Measurements from ENCODE around the gene GRM8. TPM values are rescaled to one million over a fixed set of nuclear protein-coding genes. Genes with fewer than 3 reads are reported as not detected.

GRM8 gene
- total and polyA plus RNA-seq, 9 of the 15 experiments (the other 6 are each of a cell fraction or from before 2014, with no cell fraction given) = 0.13 TPM; not detected in 7

- TF ChIP-seq UBTF (IDR thresholded peaks at IDR 0.05; ENCODE audit: borderline replicate concordance in 1 of 2, low read depth in 2 of 2, low read length in 2 of 2) (peak; percentile 82 to 85; a peak in 3 of 4 replicates), PATZ1 (CRISPR knock-in tag; IDR thresholded peaks at IDR 0.05; ENCODE audit: borderline replicate concordance) (no peak), SAP30 (IDR thresholded peaks at IDR 0.05; ENCODE audit: borderline replicate concordance, insufficient read depth, low read depth, low read length, poor library complexity, severe bottlenecking) (peak; percentile 51), COPS2 (conservative IDR thresholded peaks at IDR 0.05) (no peak), ZKSCAN8 (CRISPR knock-in tag; IDR thresholded peaks at IDR 0.05) (no peak), NR0B1 (IDR thresholded peaks at IDR 0.05; ENCODE audit: partially characterized antibody) (no peak), MEF2D (tag; conservative IDR thresholded peaks at IDR 0.05; ENCODE audit: low read depth) (no peak), ZNF232 (CRISPR knock-in tag; IDR thresholded peaks at IDR 0.05) (no peak), HIVEP1 (CRISPR knock-in tag; IDR thresholded peaks at IDR 0.05) (no peak), NRF1 (conservative IDR thresholded peaks at IDR 0.05 in 1 of 2, IDR thresholded peaks at IDR 0.05 in 1 of 2) (peak; percentile 68 to 71; a peak in 3 of 4 replicates), ARID3A (IDR thresholded peaks at IDR 0.05; ENCODE audit: borderline replicate concordance, low read depth, low read length) (no peak), ZFX (CRISPR knock-in tag; IDR thresholded peaks at IDR 0.05) (peak; percentile 23; the same call in 1 of the 2 replicates), L3MBTL2 (IDR thresholded peaks at IDR 0.05) (peak; percentile 86; the same call in 1 of the 2 replicates), ZNF589 (CRISPR knock-in tag; IDR thresholded peaks at IDR 0.05; ENCODE audit: low read depth) (no peak), RAD21 (CRISPR knock-in tag; conservative IDR thresholded peaks at IDR 0.05 in 1 of 2, IDR thresholded peaks at IDR 0.05 in 1 of 2) (peak; percentile 72 to 76)
These were observed 781 bp upstream of the GRM8 start (continued) for GRCh38 chr7:127253281-127254162.

All from K562 (cell line).